GM10847 (cell line): ENCODE results near the gene MIB1.

Source experiments
- POLR2A ChIP-seq: IDR thresholded peaks from 2 replicates; pipeline ENCODE4 v1.6.1; 2011; ENCODE audit not compliant: insufficient read length; ENCODE audit errors: extremely low read depth

Gene MIB1

DNA sequence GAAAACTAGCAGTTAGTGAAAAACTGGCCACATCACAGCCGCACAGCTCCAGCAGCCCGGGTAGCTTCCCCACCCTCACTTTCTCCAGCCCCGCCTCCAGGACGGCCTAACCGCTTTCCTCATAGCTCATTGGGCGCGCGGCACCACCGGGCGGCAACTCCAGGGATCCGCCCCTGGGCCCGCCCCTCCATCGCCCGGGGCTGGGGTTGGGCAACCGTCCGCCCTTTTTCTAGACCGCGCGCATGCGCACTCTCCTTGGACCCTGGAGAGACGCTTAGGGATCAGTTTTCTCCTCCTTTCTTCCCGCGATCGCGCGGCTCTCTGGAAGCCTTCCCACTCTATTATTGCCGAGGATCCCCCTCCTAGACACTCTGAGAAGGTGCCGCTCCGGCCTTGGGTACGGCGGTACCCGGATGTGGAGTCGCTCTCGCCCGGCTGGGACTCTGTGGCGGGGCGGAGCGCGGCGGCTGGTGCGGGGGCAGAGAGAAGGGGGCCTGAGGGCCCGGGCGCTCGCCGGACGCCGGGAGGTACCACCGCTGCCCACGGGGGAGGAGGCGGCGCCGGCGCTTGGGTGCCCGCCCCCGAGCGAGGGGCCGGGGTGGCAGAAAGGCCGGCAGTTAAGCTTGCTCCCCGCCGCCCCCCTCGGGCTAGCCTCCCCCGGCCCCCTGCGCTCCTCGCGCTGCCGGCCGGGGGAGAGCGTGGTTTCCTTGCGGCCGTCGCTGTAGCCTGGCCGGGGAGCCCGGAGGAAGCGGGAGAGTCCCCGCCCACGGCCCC is at the start of gene MIB1:
MIB1 (plus strand) TSS at position 255 of the 774 bp plus-strand sequence. CDS start 792 bp downstream, outside the sequence.
- TF ChIP-seq POLR2A: peak; percentile 54

DNA sequence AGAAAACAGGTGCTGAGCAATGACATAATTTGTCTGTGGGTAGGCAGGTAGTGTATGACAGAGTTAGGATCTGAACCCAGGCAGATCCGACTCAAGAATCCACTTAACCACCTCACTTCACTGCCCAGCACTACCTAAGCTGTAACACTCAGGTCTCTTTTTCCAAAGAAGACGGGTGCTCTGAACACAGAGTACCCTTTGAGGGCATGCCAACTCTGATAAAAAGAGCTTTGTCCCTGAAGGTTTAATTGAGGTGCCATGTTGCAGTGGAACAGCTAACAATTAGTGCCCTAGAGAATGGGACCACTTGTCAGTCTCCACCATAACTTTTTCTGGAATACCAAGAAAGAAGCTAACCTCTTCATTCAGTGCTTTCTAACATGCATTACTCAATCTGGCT is 47.3 kb upstream of the MIB1 start:
- no peak for TF ChIP-seq POLR2A

DNA sequence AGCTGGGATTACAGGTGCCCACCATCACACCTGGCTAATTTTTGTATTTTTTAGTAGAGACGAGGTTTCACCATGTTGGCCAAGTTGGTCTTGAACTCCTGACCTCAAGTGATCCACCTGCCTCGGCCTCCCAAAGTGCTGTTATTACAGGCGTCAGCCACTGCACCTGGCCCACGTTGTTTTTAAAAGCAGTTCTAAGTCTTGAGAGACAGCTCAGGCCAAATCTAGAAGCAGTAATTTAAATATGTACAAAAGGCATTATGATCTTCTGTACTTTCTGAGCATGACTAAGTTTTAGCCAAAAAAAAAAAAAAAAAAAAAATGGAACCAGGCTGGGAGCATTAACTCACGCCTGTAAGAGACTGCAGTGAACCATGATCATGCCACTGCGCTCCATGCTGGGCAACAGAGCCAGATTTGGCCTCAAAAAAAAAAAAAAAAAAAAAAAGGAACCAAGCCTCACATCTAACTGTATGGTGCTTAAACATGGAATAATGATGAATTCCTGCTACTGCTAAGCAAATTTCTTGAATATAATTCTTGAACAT is 40.0 kb upstream of the MIB1 start:
- no peak for TF ChIP-seq POLR2A

DNA sequence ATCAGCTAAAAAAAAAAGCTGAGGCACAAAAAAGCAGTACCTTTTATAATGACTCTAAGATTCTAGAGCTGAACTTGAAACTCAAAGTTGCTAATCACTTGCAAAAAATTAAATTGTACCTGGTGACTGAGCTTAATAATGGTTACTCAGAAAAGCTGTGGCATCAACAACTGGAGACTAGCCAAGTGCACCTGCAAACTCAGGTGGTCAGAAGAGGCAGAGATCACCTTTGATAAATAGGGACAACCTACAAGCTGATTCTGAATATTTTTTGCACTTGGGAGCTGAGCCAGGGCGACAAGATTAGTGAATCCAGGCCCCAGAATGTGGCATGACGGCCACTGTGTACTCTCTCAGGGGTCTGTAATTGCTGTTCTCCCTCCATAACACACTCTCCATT is 39.0 kb upstream of the MIB1 start:
- no peak for TF ChIP-seq POLR2A

DNA sequence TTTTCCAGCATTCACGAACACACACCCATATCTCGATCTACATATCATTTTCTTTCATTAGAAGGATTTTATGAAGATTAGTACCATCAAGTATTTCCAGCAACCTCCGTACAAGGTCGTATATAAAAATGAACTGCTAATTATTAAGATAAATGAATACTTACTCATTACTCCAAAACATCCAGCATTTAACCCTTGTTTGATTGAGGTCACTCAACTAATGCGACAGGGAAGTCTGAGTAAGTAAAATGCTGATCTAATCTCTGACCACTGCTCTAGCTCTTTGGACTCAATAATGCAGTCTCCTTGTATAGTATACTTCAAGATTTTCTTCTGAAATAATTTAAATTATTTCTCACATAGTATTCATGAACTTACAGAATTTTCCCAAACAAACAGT is 38.0 kb upstream of the MIB1 start:
- TF ChIP-seq POLR2A: no peak

DNA sequence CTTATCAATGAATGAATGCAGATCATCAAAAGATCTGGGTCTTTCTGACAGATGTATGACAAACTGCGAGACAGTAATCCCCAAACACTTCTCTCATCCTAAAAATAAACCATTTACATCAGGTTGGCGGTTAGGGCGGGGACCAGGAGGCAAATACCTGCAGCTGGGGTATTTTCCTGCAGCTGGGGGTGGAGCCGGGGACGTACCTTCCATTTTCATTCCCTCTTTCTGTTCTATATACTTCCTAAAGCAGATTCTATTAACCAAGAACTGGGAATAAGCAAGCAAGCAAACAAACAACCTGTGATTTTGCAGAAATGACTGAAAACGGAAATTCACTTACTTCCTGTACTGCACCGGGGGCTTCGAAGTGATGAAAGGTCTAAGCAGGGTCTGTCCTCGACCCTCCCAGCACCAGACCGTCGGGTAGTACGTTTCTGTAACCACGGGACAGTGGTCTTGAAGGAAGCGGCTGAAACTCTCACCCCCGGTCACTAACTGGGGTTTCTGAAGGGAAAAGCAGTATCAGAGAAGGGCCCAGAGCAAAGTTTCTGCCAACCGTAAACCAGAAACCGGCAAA is 37.3 kb upstream of the MIB1 start:
- TF ChIP-seq POLR2A: no peak

DNA sequence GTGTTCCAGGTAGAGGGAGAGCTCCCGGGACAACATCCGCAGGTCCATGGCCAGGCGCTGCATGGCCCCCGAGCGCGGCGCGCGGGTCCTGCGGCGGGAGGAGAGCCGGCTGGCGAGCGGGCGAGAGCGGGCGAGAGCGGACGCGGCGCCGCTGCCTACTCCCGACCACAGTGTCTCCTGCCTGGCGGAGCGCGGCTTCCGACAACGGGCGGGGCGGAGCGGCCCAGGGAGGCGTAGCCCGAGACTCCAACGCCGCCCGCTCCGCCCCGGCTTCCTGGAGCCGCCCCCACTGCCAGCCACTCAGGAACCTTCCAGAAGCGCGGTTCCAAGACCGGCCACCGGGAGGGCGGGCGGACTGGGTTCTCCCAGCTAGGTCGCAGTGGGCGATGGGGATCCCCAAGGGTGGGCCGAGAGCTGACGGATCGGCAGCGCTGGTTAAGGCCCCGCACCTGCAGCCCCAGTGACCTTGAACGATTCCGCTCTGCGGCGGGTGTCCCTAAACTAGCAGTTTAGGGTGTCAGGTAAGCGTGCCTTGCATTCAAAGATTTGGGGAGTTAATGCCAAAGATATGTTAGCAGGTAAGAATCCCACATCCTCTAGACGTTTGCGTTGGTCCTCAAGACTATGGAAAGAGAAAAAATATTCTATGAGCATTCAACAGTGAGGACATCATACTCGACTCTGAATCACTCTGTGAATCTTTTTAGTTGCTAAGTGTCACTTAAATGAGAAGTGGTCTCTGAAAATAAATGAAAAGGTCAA is 35.8 kb upstream of the MIB1 start, which contains the start of gene ABHD3:
ABHD3 (minus strand) TSS at position 172 of the 762 bp plus-strand sequence; CDS start at position 63, 109 bp downstream.
- TF ChIP-seq POLR2A: peak; percentile 92

DNA sequence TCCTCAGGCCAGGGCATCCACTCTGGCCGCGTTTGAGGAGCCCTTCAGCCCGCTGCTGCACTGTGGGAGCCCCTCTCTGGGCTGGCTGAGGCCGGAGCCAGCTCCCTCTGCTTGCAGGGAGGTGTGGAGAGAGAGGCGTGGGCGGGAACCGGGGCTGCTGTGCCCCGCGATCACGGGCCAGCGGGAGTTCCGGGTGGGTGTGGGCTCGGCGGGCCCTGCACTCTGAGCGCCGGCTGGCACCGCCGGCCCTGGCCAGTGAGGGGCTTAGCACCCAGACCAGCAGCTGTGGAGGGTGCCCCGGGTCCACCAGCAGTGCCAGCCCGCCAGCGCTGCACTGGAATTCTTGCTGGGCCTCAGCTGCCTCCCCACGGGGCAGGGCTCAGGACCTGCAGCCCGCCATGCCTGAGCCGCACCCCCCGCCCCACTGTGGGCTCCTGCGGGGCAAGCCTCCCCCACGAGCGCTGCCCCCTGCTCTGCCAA is 34.2 kb upstream of the MIB1 start:
- no peak for TF ChIP-seq POLR2A

DNA sequence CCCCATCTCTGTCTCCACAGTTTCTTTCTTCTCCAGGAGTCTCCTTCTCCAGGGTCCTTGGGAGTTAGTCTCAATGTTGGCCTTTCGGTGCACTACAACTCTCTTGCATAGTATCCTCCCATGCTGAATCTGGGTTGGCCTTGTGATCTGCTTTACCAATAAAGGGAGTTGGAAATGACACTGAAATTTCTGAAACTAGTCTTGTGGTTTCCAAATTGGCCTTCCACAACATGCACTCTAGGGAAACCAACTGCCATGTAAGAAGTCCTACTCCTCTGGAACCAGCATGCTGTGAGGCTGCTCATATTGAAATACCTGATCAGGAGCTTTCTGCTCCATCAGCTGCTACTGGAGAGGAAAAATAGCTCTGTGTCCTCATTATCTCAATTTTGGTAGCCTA is 26.1 kb upstream of the MIB1 start:
- no peak for TF ChIP-seq POLR2A

DNA sequence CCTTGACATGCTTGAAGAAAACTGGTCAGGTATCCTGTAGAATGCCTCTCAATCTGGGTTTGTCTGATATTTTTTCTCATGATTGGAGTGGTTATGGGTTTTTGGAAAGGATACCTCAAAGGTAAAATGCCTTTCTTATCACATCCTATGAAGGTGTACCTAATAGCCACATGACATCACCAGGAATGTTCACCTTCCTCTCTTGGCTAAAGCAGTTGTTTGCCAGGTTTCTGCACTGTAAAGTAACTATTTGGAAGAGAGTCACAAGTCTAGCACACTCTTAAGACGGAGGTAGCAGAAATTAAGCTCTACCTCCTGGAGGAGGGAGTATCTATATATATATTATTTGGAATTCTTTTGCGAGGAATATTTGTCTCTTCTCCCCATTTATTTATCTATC is 17.9 kb upstream of the MIB1 start:
- TF ChIP-seq POLR2A: no peak

DNA sequence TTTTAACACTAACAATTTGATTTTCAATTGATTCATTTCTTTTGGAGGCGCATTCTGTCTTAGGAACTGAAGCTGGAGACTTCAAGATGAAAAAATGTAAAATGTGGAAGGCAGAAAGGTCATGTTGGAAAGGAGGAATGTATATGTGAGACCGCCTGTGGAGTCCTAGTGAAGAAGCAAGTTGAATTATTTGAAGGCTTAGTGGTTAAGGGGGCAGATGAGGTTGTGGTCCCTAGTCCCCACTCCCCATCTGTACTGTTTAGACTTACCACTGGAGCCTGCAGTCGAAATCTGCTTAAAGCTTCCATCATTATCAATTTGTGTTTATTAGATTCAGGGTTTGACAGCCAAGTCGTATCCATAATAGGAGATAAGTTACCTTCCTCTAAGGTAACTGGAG is 15.4 kb upstream of the MIB1 start:
- no peak for TF ChIP-seq POLR2A

DNA sequence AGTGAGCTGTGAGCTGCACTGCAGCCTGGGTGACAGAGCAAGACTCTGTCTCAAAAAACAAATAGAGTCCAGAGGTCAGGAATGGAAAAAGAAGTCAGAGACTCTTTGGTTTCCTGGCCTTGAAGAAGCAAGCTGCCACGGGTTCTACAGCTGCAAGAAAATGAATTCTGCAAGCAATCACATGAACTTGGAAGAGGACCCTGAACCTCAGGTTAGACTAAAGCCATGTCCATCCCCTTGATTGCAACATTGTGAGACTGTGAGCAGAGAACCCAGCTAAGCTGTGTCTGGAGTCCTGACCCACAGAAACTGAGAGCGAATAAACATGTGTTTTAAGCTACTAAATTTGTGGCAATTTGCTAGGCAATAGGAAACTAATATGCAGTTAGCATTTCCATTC is 12.9 kb upstream of the MIB1 start:
- no peak for TF ChIP-seq POLR2A

DNA sequence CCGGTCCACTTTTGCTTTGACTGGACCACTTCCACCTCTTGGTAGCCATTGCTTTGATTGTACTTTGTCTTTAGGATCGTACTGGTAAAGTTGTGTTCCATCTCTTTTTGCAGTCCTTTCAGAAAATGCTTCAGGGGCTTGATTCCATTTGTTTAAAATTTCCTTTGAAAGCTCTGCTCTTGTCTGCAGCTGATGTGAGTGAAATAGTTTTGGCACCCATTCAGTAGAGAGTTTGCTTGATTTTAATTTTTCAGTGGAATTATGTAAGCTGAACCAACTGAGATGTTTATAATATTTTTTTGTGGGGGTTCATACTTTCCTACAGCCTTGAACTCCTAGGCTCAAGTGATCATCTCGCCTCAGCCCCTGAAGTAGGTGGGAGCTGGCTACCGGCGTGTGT is 7.6 kb upstream of the MIB1 start:
- TF ChIP-seq POLR2A: no peak

DNA sequence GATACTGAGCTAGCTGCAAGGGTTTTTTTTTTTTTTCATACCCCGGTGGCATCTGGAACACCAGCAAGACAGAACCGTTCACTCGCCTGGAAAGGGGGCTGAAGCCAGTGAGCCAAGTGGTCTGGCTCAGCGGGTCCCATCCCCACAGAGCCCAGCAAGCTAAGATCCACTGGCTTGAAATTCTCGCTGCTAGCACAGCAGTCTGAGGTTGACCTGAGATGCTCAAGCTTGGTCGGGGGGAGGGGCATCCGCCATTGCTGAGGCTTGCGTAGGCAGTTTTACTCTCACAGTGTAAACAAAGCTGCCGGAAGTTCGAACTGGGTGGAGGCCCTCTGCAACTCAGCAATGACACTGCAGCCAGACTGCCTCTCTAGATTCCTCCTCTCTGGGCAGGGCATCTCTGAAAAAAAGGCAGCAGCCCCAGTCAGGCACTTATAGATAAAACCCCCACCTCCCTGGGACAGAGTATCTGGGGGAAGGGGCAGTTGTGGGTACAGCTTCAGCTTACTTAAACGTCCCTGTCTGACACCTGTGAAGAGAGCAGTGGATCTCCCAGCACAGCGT is 5.1 kb upstream of the MIB1 start:
- TF ChIP-seq POLR2A: no peak
